ENCODE measurements around the gene HSPA4L. TPM values are rescaled to one million over a fixed set of nuclear protein-coding genes. Genes with fewer than 3 reads are reported as not detected.

HSPA4L gene
- polyA plus RNA-seq, 1 donor from 2014 or later, result not detected

GRCh38 chr4:127777487-127777886, 4.6 kb upstream of the HSPA4L start:
- Mint-ChIP-seq H3K4me3 (no peak overlapping the region), H3K4me1 (peaks cover 3 to 12% (median 6%) of the 10 kb centered on the region in 3 donors), H3K27me3 (peaks cover 43% of the 10 kb centered on the region), H3K27ac (peak overlapping the region in 1 of 3 donors; percentile 32), H3K36me3 (no peaks in the 10 kb centered on the region), H3K9me3 (no peaks in the 10 kb centered on the region)

- H3K27ac Mint-ChIP-seq, result no peak overlapping the region
- H3K4me3 Mint-ChIP-seq, result no peak overlapping the region
- no peaks in the 10 kb centered on the region for H3K36me3 Mint-ChIP-seq
- H3K4me1 Mint-ChIP-seq, result peaks cover 5 to 15% (median 10%) of the 10 kb centered on the region in 3 donors
- no peaks in the 10 kb centered on the region for H3K9me3 Mint-ChIP-seq
- H3K27me3 Mint-ChIP-seq, result peaks cover 46% of the 10 kb centered on the region
Measured at GRCh38 chr4:127778102-127778501, 4.0 kb upstream of the HSPA4L start.

- H3K36me3 Mint-ChIP-seq, result no peaks in the 10 kb centered on the region
- H3K27me3 Mint-ChIP-seq, result peaks cover 51% of the 10 kb centered on the region
- no peak overlapping the region for H3K27ac Mint-ChIP-seq
- H3K9me3 Mint-ChIP-seq, result no peaks in the 10 kb centered on the region
- H3K4me3 Mint-ChIP-seq, result peak overlapping the region in 2 of 4 donors; percentile 57 to 85
- H3K4me1 Mint-ChIP-seq, result peaks cover 8 to 25% (median 13%) of the 10 kb centered on the region in 3 donors
Measured at GRCh38 chr4:127780598-127780997, 1.5 kb upstream of the HSPA4L start.

- no peaks in the 10 kb centered on the region for H3K36me3 Mint-ChIP-seq
- no peaks in the 10 kb centered on the region for H3K9me3 Mint-ChIP-seq
- H3K27me3 Mint-ChIP-seq, result peaks cover 51% of the 10 kb centered on the region
- peak overlapping the region in 1 of 3 donors; percentile 88 for H3K27ac Mint-ChIP-seq
- peak overlapping the region; percentile 67 to 94 (median 88) for H3K4me3 Mint-ChIP-seq
- H3K4me1 Mint-ChIP-seq, result peaks cover 8 to 25% (median 13%) of the 10 kb centered on the region in 3 donors
Measured at GRCh38 chr4:127781300-127782024, 660 bp upstream of the HSPA4L start.

- H3K36me3 Mint-ChIP-seq, result no peaks in the 10 kb centered on the region
- H3K27ac Mint-ChIP-seq, result no peak overlapping the region
- H3K4me1 Mint-ChIP-seq, result peaks cover 8 to 25% (median 13%) of the 10 kb centered on the region in 3 donors
- H3K9me3 Mint-ChIP-seq, result no peaks in the 10 kb centered on the region
- H3K4me3 Mint-ChIP-seq, result peak overlapping the region; percentile 67 to 94 (median 81)
- H3K27me3 Mint-ChIP-seq, result peaks cover 51% of the 10 kb centered on the region
Measured at GRCh38 chr4:127782025-127782274, 172 bp upstream of the HSPA4L start.

- Mint-ChIP-seq H3K4me3 (peak overlapping the region; percentile 72 to 96 (median 92)), H3K4me1 (peaks cover 8 to 25% (median 13%) of the 10 kb centered on the region in 3 donors), H3K36me3 (no peaks in the 10 kb centered on the region), H3K9me3 (no peaks in the 10 kb centered on the region), H3K27me3 (peaks cover 46% of the 10 kb centered on the region), H3K27ac (peak overlapping the region in 1 of 3 donors; percentile 52)
Measured at GRCh38 chr4:127783026-127783769, 1.1 kb downstream of the HSPA4L start.

- peaks cover 44% of the 10 kb centered on the region for H3K27me3 Mint-ChIP-seq
- no peaks in the 10 kb centered on the region for H3K9me3 Mint-ChIP-seq
- H3K27ac Mint-ChIP-seq, result no peak overlapping the region
- peak overlapping the region in 1 of 4 donors; percentile 72 for H3K4me3 Mint-ChIP-seq
- H3K36me3 Mint-ChIP-seq, result peaks cover 2% of the 10 kb centered on the region
- peaks cover 8 to 25% (median 13%) of the 10 kb centered on the region in 3 donors for H3K4me1 Mint-ChIP-seq
Measured at GRCh38 chr4:127783955-127784770, 2.0 kb downstream of the HSPA4L start.

GRCh38 chr4:127788517-127788916, 6.4 kb downstream of the HSPA4L start:
- H3K36me3 Mint-ChIP-seq, result peaks cover 2% of the 10 kb centered on the region
- H3K4me1 Mint-ChIP-seq, result peaks cover 0 to 6% (median 0%) of the 10 kb centered on the region in 3 donors
- no peaks in the 10 kb centered on the region for H3K9me3 Mint-ChIP-seq
- H3K4me3 Mint-ChIP-seq, result no peak overlapping the region
- H3K27ac Mint-ChIP-seq, result no peak overlapping the region
- peaks cover 17% of the 10 kb centered on the region for H3K27me3 Mint-ChIP-seq

GRCh38 chr4:127791391-127791790, 9.3 kb downstream of the HSPA4L start:
- Mint-ChIP-seq H3K4me1 (no peaks in the 10 kb centered on the region), H3K9me3 (peaks cover 0 to under 1% (median 0%) of the 10 kb centered on the region in 3 donors), H3K4me3 (no peak overlapping the region), H3K27ac (no peak overlapping the region), H3K27me3 (peaks cover 15% of the 10 kb centered on the region), H3K36me3 (peaks cover 2% of the 10 kb centered on the region)

GRCh38 chr4:127793528-127793927, 11.4 kb downstream of the HSPA4L start:
- Mint-ChIP-seq H3K27me3 (peaks cover 13% of the 10 kb centered on the region), H3K4me1 (no peaks in the 10 kb centered on the region), H3K36me3 (peaks cover 2% of the 10 kb centered on the region), H3K9me3 (peaks cover 0 to 3% (median 0%) of the 10 kb centered on the region in 3 donors), H3K27ac (no peak overlapping the region), H3K4me3 (no peak overlapping the region)

- H3K27ac Mint-ChIP-seq, result no peak overlapping the region
Measured at GRCh38 chr4:127799711-127800110, 17.6 kb downstream of the HSPA4L start.

GRCh38 chr4:127809173-127809800, 27.2 kb downstream of the HSPA4L start:
- H3K9me3 Mint-ChIP-seq, result no peaks in the 10 kb centered on the region
- H3K4me3 Mint-ChIP-seq, result no peak overlapping the region
- no peaks in the 10 kb centered on the region for H3K36me3 Mint-ChIP-seq
- no peaks in the 10 kb centered on the region for H3K27me3 Mint-ChIP-seq
- no peaks in the 10 kb centered on the region for H3K4me1 Mint-ChIP-seq
- no peak overlapping the region for H3K27ac Mint-ChIP-seq

More at GRCh38 chr4:127799711-127800110, 17.6 kb downstream of the HSPA4L start:
- H3K4me3 Mint-ChIP-seq, result no peak overlapping the region
- peaks cover 9% of the 10 kb centered on the region for H3K27me3 Mint-ChIP-seq
- H3K36me3 Mint-ChIP-seq, result no peaks in the 10 kb centered on the region
- peaks cover 0 to 3% (median 0%) of the 10 kb centered on the region in 3 donors for H3K9me3 Mint-ChIP-seq
- no peaks in the 10 kb centered on the region for H3K4me1 Mint-ChIP-seq

- no peaks in the 10 kb centered on the region for H3K4me1 Mint-ChIP-seq
- peaks cover 2% of the 10 kb centered on the region for H3K27me3 Mint-ChIP-seq
- H3K36me3 Mint-ChIP-seq, result no peaks in the 10 kb centered on the region
- no peak overlapping the region for H3K27ac Mint-ChIP-seq
- no peaks in the 10 kb centered on the region for H3K9me3 Mint-ChIP-seq
- H3K4me3 Mint-ChIP-seq, result no peak overlapping the region
Measured at GRCh38 chr4:127810551-127810950, 28.4 kb downstream of the HSPA4L start.

GRCh38 chr4:127822430-127822829, 40.3 kb downstream of the HSPA4L start:
- H3K9me3 Mint-ChIP-seq, result no peaks in the 10 kb centered on the region
- H3K4me1 Mint-ChIP-seq, result no peaks in the 10 kb centered on the region
- no peak overlapping the region for H3K4me3 Mint-ChIP-seq
- no peaks in the 10 kb centered on the region for H3K36me3 Mint-ChIP-seq
- no peak overlapping the region for H3K27ac Mint-ChIP-seq
- H3K27me3 Mint-ChIP-seq, result no peaks in the 10 kb centered on the region

All from IgD-negative memory B cell (primary cell).